ENCODE data around the gene ZBTB20.

DNA sequence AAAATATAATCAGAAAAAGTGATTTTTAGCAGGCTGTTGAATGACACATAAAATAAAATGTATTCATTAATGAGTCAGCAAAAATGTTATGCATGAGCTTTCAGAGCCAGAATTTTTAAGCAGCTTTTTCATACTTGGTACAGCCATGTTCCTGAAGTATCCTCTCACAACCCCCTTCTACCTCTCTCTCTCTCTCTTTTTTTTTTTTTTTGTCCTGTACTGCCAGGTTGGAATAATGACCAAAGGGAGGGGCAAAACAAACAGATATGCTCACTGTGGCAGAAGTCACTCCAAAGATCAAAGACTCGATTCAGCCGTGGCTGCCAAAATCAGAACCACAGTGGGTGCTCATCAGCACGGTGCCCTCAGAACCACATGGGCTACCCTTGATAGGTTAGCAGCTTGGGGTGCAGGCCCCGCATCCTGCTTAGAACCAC, 383.0 kb downstream of the ZBTB20 start:
- no peak for TF ChIP-seq CTCF (IDR thresholded peaks at IDR 0.05)
- no peak for TF ChIP-seq POLR2A (IDR thresholded peaks at IDR 0.05)

Measured in thyroid gland (tissue), 4 donors.